ENCODE results near the gene ZNF789.

Gene ZNF789

GRCh38 chr7:99504603-99505323 lies 32.1 kb downstream of the ZNF789 start, which contains the start of gene ZKSCAN5:
Gene ZKSCAN5 (plus strand): TSS chr7:99504662. CDS start chr7:99506045, 1,383 bp downstream.
- peak; percentile 82 for DNase-seq (ENCODE audit: low read depth)

GRCh38 chr7:99505324-99505662 lies 32.6 kb downstream of the ZNF789 start:
- no peak for DNase-seq (ENCODE audit: low read depth)

DNA sequence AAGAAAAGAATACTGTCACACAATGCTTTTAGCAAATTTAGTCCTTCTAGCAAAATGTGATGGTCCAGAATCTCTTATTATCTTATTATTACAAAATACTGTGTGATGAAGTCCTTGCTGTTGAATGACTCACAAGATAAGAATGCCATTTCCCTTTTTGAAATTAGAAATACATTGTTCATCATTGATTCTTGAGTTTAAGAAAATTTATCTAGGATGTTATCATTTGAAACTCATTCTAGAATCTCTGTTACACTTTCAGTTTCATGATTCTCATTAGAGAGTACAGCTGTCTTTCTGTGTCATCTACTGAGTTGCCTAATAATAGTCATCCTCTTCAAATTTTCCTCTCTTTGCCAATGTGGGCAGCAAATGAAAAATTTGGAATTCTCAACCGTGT lies 41.4 kb downstream of the ZNF789 start:
- peak; percentile 58 for DNase-seq (ENCODE audit: low read depth)

- no peak for DNase-seq (ENCODE audit: low read depth)
Observed at GRCh38 chr7:99521399-99521798, 48.7 kb downstream of the ZNF789 start.

DNA sequence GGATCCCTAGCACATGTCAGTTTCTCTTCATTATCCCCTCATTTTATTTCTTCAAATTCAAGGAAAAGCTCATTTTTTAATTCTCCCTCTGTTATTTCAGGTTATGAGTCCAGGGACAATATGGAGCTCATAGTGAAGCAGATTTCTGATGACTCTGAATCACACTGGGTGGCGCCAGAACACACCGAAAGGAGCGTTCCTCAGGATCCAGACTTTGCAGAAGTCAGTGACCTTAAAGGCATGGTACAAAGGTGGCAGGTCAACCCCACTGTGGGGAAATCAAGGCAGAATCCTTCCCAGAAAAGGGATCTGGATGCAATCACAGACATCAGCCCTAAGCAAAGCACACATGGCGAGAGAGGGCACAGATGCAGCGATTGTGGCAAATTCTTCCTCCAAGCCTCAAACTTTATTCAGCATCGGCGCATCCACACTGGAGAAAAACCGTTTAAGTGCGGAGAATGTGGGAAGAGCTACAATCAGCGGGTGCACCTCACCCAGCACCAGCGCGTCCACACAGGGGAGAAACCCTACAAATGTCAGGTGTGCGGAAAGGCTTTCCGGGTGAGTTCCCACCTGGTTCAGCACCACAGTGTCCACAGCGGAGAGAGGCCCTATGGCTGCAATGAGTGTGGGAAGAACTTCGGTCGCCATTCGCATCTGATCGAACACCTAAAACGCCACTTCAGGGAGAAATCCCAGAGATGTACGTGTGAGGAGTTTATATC lies 53.2 kb downstream of the ZNF789 start:
- no peak for DNase-seq (ENCODE audit: low read depth)

DNA sequence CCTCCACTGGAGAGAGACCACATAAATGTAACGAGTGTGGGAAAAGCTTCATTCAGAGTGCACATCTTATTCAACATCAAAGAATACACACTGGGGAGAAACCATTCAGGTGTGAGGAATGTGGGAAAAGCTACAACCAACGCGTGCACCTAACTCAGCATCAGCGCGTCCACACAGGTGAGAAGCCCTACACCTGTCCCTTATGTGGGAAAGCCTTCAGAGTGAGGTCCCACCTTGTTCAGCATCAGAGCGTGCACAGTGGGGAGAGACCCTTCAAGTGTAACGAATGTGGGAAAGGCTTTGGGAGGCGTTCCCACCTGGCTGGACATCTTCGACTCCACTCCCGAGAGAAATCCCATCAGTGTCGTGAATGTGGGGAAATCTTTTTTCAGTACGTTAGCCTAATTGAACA lies 58.7 kb downstream of the ZNF789 start:
- no peak for DNase-seq (ENCODE audit: low read depth)

DNA sequence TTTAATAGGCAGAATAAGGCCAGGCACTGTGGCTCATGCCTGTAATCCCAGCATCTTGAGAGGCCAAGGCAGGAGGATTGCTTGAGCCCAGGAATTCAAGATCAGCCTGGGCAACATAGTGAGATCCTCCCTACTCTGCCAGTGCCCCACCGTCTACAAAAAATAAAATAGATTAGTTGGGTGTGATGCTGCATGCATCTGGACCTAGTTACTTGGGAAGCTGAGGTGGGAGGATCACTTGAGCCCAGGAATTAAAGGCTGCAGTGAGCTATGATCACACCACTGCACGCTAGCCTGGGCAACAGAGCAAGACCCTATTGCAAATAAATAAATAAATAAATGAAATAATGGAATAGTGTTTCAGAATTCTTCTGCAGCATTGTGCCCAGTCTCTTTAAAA lies 63.0 kb downstream of the ZNF789 start:
- no peak for DNase-seq (ENCODE audit: low read depth)
